ENCODE data around the gene CEACAM1. TPM values are rescaled to one million over a fixed set of nuclear protein-coding genes. Genes with fewer than 3 reads are reported as not detected.

The CEACAM1 gene
- total RNA-seq, 1 experiment from 2014 or later, result 2.0 TPM

GRCh38 chr19:42553292-42554045 is 25.2 kb upstream of the CEACAM1 start:
- ATAC-seq (no peak), DNase-seq (ENCODE audit: low spot score) (no peak)
- H3K36me3 Mint-ChIP-seq, result peaks cover 25% of the 10 kb centered on the region
- peaks cover 38% of the 10 kb centered on the region for H3K4me1 Mint-ChIP-seq
- H3K27me3 Mint-ChIP-seq (ENCODE audit: low read depth), result peaks cover 17% of the 10 kb centered on the region
- CTCF ChIA-PET, result interaction anchor here (0.7 to 1.3 kb wide), 8 partner anchors 9 to 942 kb away, joined by 3 to 7 read pairs (median 4); no protein-coding TSS in a partner anchor
- TF ChIP-seq IRF2 (CRISPR knock-in tag; IDR thresholded peaks at IDR 0.05; ENCODE audit: borderline replicate concordance, low read depth), result no peak
- TF ChIP-seq ZNF232 (CRISPR knock-in tag; IDR thresholded peaks at IDR 0.05), result no peak
- no peak for TF ChIP-seq IRF1 (CRISPR knock-in tag; IDR thresholded peaks at IDR 0.05)
- no peak for TF ChIP-seq PRDM15 (CRISPR knock-in tag; IDR thresholded peaks at IDR 0.05)
- no peak for TF ChIP-seq ZNF532 (CRISPR knock-in tag; IDR thresholded peaks at IDR 0.05; ENCODE audit: borderline replicate concordance)
- no peak for TF ChIP-seq CBFB (CRISPR knock-in tag; IDR thresholded peaks at IDR 0.05; ENCODE audit: low read depth)
- no peak for TF ChIP-seq ETV6 (CRISPR knock-in tag; IDR thresholded peaks at IDR 0.05)
- TF ChIP-seq USF2 (CRISPR knock-in tag; IDR thresholded peaks at IDR 0.05), result no peak
- TF ChIP-seq, protein P1, sequence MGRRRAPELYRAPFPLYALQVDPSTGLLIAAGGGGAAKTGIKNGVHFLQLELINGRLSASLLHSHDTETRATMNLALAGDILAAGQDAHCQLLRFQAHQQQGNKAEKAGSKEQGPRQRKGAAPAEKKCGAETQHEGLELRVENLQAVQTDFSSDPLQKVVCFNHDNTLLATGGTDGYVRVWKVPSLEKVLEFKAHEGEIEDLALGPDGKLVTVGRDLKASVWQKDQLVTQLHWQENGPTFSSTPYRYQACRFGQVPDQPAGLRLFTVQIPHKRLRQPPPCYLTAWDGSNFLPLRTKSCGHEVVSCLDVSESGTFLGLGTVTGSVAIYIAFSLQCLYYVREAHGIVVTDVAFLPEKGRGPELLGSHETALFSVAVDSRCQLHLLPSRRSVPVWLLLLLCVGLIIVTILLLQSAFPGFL (CRISPR knock-in tag; IDR thresholded peaks at IDR 0.05; ENCODE audit: borderline replicate concordance), result no peak
- no peak for TF ChIP-seq TP53 (CRISPR knock-in tag; IDR thresholded peaks at IDR 0.05)
- TF ChIP-seq ZNF512 (CRISPR knock-in tag; IDR thresholded peaks at IDR 0.05; ENCODE audit: borderline replicate concordance), result no peak
- TF ChIP-seq AR (CRISPR knock-in tag; IDR thresholded peaks at IDR 0.05), result no peak
- H3K27ac Mint-ChIP-seq, result no peak overlapping the region
- POLR2A ChIA-PET, result no interaction called here
- no peak overlapping the region for H3K4me3 Mint-ChIP-seq
- H3K9me3 Mint-ChIP-seq, result peaks cover 46% of the 10 kb centered on the region

Data from WTC11 (cell line).